Mucosa of descending colon (tissue), 3 donors: ENCODE measurements around the gene PRSS48. TPM values are rescaled to one million over a fixed set of nuclear protein-coding genes. Genes with fewer than 3 reads are reported as not detected.
"Not testable (repeated sequence)": the region's sequence is repeated elsewhere in the genome, so short reads cannot be mapped to it uniquely, and the experiment has no call there.

ENCODE experiments used
- ATAC-seq: fragments of 200-7000 bp; cut with Tn5 transposase; one replicate; pipeline ENCODE4 v1.9.1; 2020; ENCODE audit warnings: mild to moderate bottlenecking, moderate library complexity
- DNase-seq, 3 donors: peaks; one replicate each; pipeline ENCODE4 v3.0.0-alpha.2; 2020
- H3K36me3 ChIP-seq: fragments of 200-600 bp; one replicate; pipeline ENCODE4 v1.8.0; 2021; ENCODE audit warnings: low read depth, mild to moderate bottlenecking
- H3K4me1 ChIP-seq: fragments of 200-600 bp; one replicate; pipeline ENCODE4 v1.8.0; 2021; ENCODE audit warnings: low read depth, mild to moderate bottlenecking
- H3K4me3 ChIP-seq: fragments of 200-600 bp; one replicate; pipeline ENCODE4 v1.8.0; 2021; ENCODE audit warnings: mild to moderate bottlenecking
- H3K9me3 ChIP-seq: fragments of 200-600 bp; one replicate; pipeline ENCODE4 v1.8.0; 2021; ENCODE audit warnings: mild to moderate bottlenecking
- CTCF ChIP-seq: fragments of 200-600 bp; IDR thresholded peaks from one replicate; pipeline ENCODE4 v1.8.0; 2022; ENCODE audit warnings: antibody characterized with exemption, mild to moderate bottlenecking
- intact Hi-C, 2 donors: fragments of 100-400 bp; cut with DNase I in 1 of 2; cut with micrococcal nuclease in 1 of 2; formaldehyde crosslinking; loops; one replicate each; pipeline versions ENCODE4 v1.11.0 to v1.11.1; 2022; cut with DNase I, micrococcal nuclease
- total RNA-seq, 3 donors: library from RNA; stranded (reverse); fragmentation: NEBNext Ultra II Directional in 2 of 3; extraction: Animal tissue kit (Norgen Biotek cat#: 25700) in 2 of 3; gene quantifications; one replicate each; pipeline versions ENCODE4 v1.2.1 to v1.2.4, GENCODE V29; 2021 to 2023
- donor health status: DM: no; HTN: no; CAD: no; lungs with moderate emphysema.
- donor health status: DM: no; HTN: no; CAD: no.
- donor health status: DM: no; HTN: yes; CAD: no.

The PRSS48 gene
- total RNA-seq, 3 donors from 2014 or later = not detected

- no peak for TF ChIP-seq CTCF
- Histone ChIP-seq H3K9me3 (no peaks in the 10 kb centered on the region), H3K4me3 (no peak overlapping the region), H3K4me1 (no peaks in the 10 kb centered on the region), H3K36me3 (no peaks in the 10 kb centered on the region)
- DNase-seq (no peak), ATAC-seq (no peak)
- intact Hi-C loops = no loop called here
Observed at GRCh38 chr4:151233600-151233999, 43.4 kb upstream of the PRSS48 start.

GRCh38 chr4:151235373-151235772 lies 41.6 kb upstream of the PRSS48 start:
- H3K4me1 ChIP-seq, H3K4me3 ChIP-seq, H3K9me3 ChIP-seq, intact Hi-C loops, H3K36me3 ChIP-seq, DNase-seq, ATAC-seq: not testable (repeated sequence)

- H3K4me3 ChIP-seq = no peak overlapping the region
- H3K4me1 ChIP-seq = no peaks in the 10 kb centered on the region
- no peaks in the 10 kb centered on the region for H3K36me3 ChIP-seq
- no peak for DNase-seq
- ATAC-seq = no peak
- intact Hi-C loops = no loop called here
- no peak for TF ChIP-seq CTCF
- no peaks in the 10 kb centered on the region for H3K9me3 ChIP-seq
Observed at GRCh38 chr4:151236036-151236435, 40.9 kb upstream of the PRSS48 start.

- Histone ChIP-seq H3K9me3 (no peaks in the 10 kb centered on the region), H3K4me3 (no peak overlapping the region), H3K36me3 (no peaks in the 10 kb centered on the region), H3K4me1 (no peaks in the 10 kb centered on the region)
- ATAC-seq (no peak), DNase-seq (no peak)
- no peak for TF ChIP-seq CTCF
- intact Hi-C loops = no loop called here
Observed at GRCh38 chr4:151238477-151238876, 38.5 kb upstream of the PRSS48 start.

GRCh38 chr4:151239608-151240007 lies 37.4 kb upstream of the PRSS48 start:
- ATAC-seq = no peak
- H3K4me1 ChIP-seq = no peaks in the 10 kb centered on the region
- H3K4me3 ChIP-seq = no peak overlapping the region
- H3K36me3 ChIP-seq = no peaks in the 10 kb centered on the region
- TF ChIP-seq CTCF = no peak
- intact Hi-C loops = no loop called here
- H3K9me3 ChIP-seq = no peaks in the 10 kb centered on the region
- no peak for DNase-seq

- Histone ChIP-seq H3K9me3 (no peaks in the 10 kb centered on the region), H3K4me1 (no peaks in the 10 kb centered on the region), H3K36me3 (no peaks in the 10 kb centered on the region), H3K4me3 (no peak overlapping the region)
- intact Hi-C loops = no loop called here
- no peak for ATAC-seq
- no peak for TF ChIP-seq CTCF
- no peak for DNase-seq
Observed at GRCh38 chr4:151242305-151242704, 34.7 kb upstream of the PRSS48 start.
